Measurements from ENCODE around the gene RUBCN.
A peak's percentile ranks its signal among the peaks of the same experiment; 100 is the strongest.
"Not testable (repeated sequence)": the region's sequence is repeated elsewhere in the genome, so short reads cannot be mapped to it uniquely, and the experiment has no call there.

Gene RUBCN

DNA sequence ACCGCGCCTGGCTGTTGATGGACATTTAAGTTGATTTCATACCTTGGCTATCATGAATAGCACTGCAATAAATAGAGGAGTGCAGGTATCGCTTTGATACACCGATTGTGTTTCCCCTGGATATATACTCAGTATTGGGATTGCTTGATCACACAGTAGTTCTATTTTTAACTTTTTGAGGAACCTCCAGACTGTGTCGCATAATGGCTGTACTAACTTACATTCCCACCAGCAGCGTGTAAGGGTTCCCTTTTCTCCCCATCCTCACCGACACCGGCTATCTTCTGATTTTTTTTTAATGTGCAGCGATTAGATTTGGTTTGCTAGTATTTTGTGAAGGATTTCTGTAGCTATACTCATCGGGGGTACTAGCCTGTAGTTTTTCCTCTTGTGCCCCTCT lies 16.0 kb downstream of the RUBCN start:
- TF ChIP-seq ZNF274 (IDR thresholded peaks at IDR 0.05; ENCODE audit: low read depth, low read length) = no peak

DNA sequence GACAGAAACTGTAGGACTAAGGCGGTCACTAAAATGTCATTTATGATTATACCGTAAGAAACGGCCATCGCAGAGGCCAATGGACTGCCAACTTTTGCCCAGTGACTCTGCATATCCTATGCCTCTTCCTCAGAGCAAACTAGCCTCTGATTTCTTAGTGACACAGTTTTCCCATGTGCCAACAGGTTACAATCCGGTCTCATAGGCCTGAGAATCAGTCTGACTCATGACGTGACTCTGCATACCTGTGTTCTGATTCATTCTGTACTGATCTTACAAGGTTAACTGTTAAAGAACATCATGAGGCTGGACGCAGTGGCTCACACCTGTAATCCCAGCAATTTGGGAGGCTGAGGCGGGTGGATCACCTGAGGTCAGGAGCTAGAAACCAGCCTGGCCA lies 17.8 kb downstream of the RUBCN start:
- no peak overlapping the region for H3K4me3 ChIP-seq (ENCODE audit: low read length)
- no peak for TF ChIP-seq ZNF274 (IDR thresholded peaks at IDR 0.05; ENCODE audit: low read depth, low read length)

More for the DNA sequence above, 16.0 kb downstream of the RUBCN start:
- H3K4me3 ChIP-seq (ENCODE audit: low read length) = no peak overlapping the region

DNA sequence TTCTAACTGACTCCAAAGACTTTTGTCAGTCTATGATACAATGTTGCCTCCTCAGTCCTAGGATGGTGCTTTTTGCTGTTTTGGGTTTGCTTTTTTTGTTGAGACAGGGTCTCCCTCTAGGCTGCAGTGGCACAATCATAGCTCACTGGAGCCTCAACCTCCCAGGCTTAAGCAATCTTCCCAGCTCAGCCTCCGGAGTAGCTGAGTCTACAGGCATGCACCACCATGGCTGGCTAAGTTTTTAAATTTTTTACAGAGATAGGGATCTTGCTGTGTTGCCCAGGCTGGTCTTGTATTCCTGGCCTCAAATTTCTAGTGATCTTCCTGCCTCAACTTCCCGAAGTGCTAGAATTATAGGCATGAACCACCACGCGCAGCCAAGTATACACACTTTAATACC lies 22.5 kb downstream of the RUBCN start:
- H3K4me3 ChIP-seq (ENCODE audit: low read length) = peak overlapping the region; percentile 5; the same call in 1 of the 2 replicates
- TF ChIP-seq ZNF274 (IDR thresholded peaks at IDR 0.05; ENCODE audit: low read depth, low read length) = no peak

DNA sequence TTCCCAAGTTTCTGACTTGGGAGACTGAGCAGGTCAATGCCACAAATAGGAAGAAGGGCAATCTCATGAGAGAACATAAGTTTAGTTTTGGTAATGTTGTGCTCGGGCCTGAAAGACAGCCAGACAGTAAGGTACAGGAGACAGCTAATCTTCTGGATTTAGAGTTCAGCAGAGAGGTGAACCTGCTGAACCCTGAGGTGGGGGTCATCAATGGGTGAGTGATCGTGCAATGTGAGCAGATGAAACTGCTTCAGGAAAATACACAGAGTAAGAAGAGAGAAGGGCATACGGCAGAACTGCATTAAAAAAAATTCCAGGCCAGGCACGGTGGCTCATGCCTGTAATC lies 23.3 kb downstream of the RUBCN start:
- TF ChIP-seq ZNF274 (IDR thresholded peaks at IDR 0.05; ENCODE audit: low read depth, low read length) = no peak
- peak overlapping the region; percentile 65; the same call in 1 of the 2 replicates for H3K4me3 ChIP-seq (ENCODE audit: low read length)

DNA sequence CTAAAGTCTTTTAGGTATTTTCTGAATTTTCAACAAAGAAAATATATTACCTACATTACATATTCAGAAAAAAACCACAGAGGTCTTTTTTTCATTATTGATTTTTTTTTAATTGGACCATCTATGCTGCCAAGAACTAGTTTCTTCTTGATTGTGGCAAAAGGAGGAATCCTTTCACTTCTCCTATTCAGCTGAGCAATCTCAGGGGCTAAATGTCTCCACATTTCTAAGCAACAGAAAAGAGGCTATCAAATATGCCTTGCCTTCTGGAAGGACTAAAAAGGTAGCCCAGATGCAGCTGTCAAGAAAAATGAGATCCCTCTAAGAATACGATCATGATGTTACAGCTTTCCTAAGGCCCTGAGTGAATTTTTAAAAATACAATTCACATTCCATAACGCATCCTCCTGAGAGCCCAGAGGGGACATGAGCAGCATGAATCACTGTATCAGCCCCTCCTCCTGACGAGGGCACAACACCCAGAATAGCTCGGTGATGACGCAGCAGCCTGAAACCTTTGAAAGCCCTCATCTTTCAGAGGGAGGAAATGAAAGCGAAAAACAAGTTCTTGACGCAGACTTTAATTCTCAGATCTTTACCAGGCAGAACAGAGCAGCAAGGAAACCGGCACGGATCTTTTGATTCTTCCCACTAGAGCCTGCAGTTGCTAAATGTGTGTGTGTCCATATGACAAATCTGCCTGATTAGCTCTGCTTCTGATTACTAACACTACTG lies 24.6 kb downstream of the RUBCN start:
- H3K4me3 ChIP-seq (ENCODE audit: low read length) = peak overlapping the region; percentile 65; the same call in 1 of the 2 replicates
- TF ChIP-seq ZNF274 (IDR thresholded peaks at IDR 0.05; ENCODE audit: low read depth, low read length) = no peak

GRCh38 chr3:197710965-197711364 lies 25.7 kb downstream of the RUBCN start:
- H3K4me3 ChIP-seq (ENCODE audit: low read length) = not testable (repeated sequence)

GRCh38 chr3:197709135-197709534 lies 27.6 kb downstream of the RUBCN start:
- TF ChIP-seq ZNF274 (IDR thresholded peaks at IDR 0.05; ENCODE audit: low read depth, low read length) = no peak
- H3K4me3 ChIP-seq (ENCODE audit: low read length) = no peak overlapping the region; the same call in 1 of the 2 replicates

GRCh38 chr3:197706658-197707057 lies 30.0 kb downstream of the RUBCN start:
- H3K4me3 ChIP-seq (ENCODE audit: low read length) = no peak overlapping the region
- no peak for TF ChIP-seq ZNF274 (IDR thresholded peaks at IDR 0.05; ENCODE audit: low read depth, low read length)

- TF ChIP-seq ZNF274 (IDR thresholded peaks at IDR 0.05; ENCODE audit: low read depth, low read length) = no peak
- H3K4me3 ChIP-seq (ENCODE audit: low read length) = no peak overlapping the region
Observed at GRCh38 chr3:197701841-197702240, 34.9 kb downstream of the RUBCN start.

- TF ChIP-seq ZNF274 (IDR thresholded peaks at IDR 0.05; ENCODE audit: low read depth, low read length) = no peak
- no peak overlapping the region for H3K4me3 ChIP-seq (ENCODE audit: low read length)
Observed at GRCh38 chr3:197700095-197700494, 36.6 kb downstream of the RUBCN start.

DNA sequence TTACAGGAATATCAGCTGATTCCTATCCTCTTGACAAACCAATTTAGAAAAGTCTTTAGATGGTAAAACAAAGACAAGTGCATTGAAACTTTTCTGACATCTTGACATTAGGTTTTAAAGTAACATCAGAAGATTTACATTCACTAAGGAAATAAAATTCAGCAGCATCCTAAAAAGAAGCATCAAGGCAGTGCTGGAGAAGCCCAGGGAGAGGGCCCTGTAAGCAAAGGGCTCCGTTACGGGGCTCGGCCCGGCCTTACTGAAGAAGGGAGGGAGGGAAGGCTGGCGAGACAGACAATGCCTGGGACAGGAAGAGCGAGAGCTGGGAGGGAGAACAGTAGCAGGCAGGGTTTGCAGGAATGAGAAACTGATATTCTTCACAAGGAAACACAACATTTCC lies 39.3 kb downstream of the RUBCN start:
- no peak for TF ChIP-seq ZNF274 (IDR thresholded peaks at IDR 0.05; ENCODE audit: low read depth, low read length)
- H3K4me3 ChIP-seq (ENCODE audit: low read length) = no peak overlapping the region

DNA sequence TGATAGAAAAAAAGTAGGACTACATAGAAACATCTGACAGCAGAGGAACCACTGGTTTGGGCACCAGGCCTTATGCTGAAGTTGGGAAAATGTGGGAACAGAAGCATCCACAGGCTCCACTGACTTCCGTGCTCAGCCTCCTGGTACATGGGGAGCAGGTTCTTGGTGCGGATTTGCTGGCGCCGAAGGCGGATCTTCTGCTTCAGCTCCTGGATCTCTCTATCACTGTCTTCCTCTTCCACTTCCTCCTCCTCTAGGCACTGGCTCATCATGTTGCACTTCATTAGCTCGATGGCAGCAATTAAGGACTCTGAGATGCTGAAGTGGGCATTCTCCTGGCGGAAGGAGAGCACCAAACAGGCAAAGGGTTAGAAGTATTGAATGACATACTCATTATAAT lies 42.5 kb downstream of the RUBCN start:
- TF ChIP-seq ZNF274 (IDR thresholded peaks at IDR 0.05; ENCODE audit: low read depth, low read length) = no peak

DNA sequence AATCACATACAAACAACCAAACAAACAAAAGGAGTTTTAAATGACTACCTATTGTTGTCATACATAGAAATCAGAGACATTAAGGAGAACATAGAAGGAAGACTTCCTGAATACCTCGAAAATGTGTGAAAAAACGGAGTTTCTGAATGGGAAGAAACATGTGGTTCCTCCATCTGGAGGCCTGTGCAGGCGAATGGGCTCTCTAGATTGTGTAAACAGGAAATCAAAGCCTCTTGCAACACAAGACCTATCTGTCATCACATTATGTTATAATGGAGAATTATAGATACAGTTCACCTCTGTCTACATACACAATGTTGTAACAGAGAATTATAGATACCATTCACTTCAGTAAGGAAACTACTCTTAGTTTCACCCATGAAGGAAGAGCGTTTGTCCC lies 44.1 kb downstream of the RUBCN start:
- TF ChIP-seq ZNF274 (IDR thresholded peaks at IDR 0.05; ENCODE audit: low read depth, low read length) = no peak
- no peak overlapping the region for H3K4me3 ChIP-seq (ENCODE audit: low read length)

More for the DNA sequence above, 42.5 kb downstream of the RUBCN start:
- no peak overlapping the region for H3K4me3 ChIP-seq (ENCODE audit: low read length)

DNA sequence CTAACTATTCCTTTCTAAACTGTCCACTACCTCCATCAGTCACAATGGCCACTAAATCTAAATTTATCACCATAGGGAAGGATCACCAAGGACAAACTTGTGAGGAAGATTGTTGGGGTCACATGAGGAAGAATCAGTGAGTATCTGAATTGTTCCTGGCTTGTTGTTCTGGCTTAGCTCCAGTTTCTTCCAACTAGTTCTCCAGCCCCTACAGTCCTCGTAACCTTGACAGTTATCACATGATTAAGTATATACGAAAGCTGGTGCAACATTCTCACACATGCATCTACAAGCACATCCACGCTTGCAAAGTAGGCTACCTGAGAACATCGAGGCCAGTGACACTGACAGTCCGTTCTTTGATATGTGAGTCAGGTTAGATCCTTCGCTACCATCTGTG lies 46.0 kb downstream of the RUBCN start:
- no peak overlapping the region for H3K4me3 ChIP-seq (ENCODE audit: low read length)
- no peak for TF ChIP-seq ZNF274 (IDR thresholded peaks at IDR 0.05; ENCODE audit: low read depth, low read length)

DNA sequence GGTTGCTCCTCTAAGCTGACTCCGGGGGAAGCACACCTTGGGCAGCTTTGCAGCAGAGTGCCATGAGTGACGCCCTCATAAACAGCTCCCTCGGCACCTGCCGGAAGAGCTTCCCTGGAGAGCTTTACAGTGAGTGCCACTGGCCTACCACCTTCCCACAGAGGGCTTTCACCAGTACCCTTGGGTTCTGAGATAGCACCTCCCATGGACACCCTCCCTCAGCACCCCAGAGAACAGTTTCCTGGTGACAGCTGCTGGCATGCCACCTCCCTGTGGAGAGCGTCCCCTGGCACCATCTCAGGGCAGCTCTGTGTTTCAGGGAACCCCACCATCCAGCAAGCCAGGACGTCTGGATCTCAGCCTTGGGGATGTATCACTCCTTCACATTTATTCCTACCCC lies 49.1 kb downstream of the RUBCN start:
- no peak overlapping the region for H3K4me3 ChIP-seq (ENCODE audit: low read length)
- no peak for TF ChIP-seq ZNF274 (IDR thresholded peaks at IDR 0.05; ENCODE audit: low read depth, low read length)

GRCh38 chr3:197686899-197687298 lies 49.8 kb downstream of the RUBCN start:
- no peak overlapping the region for H3K4me3 ChIP-seq (ENCODE audit: low read length)
- TF ChIP-seq ZNF274 (IDR thresholded peaks at IDR 0.05; ENCODE audit: low read depth, low read length) = no peak
